ENCODE data around the gene FRA10AC1.

The FRA10AC1 gene

DNA sequence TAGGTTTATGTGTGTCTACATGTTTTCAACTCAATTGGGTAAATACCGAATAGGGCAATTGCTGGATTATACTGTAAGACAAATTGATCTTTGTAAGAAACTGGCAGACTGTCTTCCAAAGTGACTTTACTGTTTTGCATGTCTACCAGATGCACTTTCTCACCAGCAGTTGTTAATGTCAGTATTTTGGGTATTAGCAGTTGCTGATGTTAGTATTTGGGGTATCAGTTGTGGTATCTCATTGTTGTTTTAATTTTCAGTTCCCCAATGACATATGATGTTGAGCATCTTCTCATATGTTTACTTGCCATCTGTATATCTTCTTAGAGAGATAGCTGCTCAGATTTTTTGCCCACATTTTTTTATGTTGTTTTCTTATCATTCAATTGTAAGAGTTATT, 79.5 kb downstream of the FRA10AC1 start:
- no peak for DNase-seq

DNA sequence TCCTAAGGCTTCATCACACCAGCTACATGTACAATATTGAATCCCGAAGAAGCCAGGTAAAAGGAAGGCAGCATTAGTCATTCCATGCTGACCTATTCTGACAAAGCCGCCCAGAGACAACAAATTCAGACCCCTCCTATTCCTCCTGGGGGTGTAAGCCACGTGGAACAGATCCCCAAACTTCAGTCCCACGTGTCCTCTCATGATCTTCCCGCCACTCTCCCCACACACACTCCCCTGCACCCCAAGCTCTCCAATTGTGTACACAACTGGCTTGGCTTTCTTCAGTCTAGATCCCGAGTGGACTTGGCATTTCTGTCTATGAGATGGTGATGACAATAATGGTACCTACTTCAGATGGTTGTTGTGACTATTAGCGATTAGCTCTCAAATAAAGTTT, 81.5 kb downstream of the FRA10AC1 start:
- DNase-seq: no peak

All from suppressor macrophage treated with lipopolysaccharide for 1 hour (primary cell).